HepG2 (cell line): ENCODE measurements around the gene DCTN1. TPM values are rescaled to one million over a fixed set of nuclear protein-coding genes. Genes with fewer than 3 reads are reported as not detected.

ENCODE experiments used
- ASH2L ChIP-seq: fragments of 300-600, 200-600 bp; sonication (generic); IDR thresholded peaks from 2 replicates; pipeline ENCODE4 v1.7.0; 2017; ENCODE audit warnings: low read depth, mild to moderate bottlenecking, moderate library complexity, mixed read lengths, low read length; ENCODE audit not compliant: insufficient read length
- CHD4 ChIP-seq: fragments of 200-600 bp; sonication (generic); IDR thresholded peaks from 2 replicates; pipeline ENCODE4 v1.7.0; 2017; ENCODE audit warnings: mild to moderate bottlenecking, low read length, borderline replicate concordance
- ELF4 ChIP-seq: sonication (generic); formaldehyde crosslinking; IDR thresholded peaks from 2 replicates; pipeline ENCODE4 v1.5.0; 2020; ENCODE audit warnings: missing genetic modification reagents, mild to moderate bottlenecking, moderate library complexity, borderline replicate concordance
- FOXA1 ChIP-seq, 2 experiments: fragments of 450-650 bp in 1 of 2; sonication (generic) in 1 of 2; formaldehyde crosslinking in 1 of 2; IDR thresholded peaks; 2 replicates each; pipeline versions ENCODE4 v1.4.0 to v1.6.1; 2016 to 2020; ENCODE audit warnings: missing genetic modification reagents in 1 of 2
- FOXC1 ChIP-seq: sonication (generic); formaldehyde crosslinking; IDR thresholded peaks from 2 replicates; pipeline ENCODE4 v1.8.0; 2022; ENCODE audit warnings: mild to moderate bottlenecking, missing genetic modification reagents, borderline replicate concordance
- HNRNPK ChIP-seq: fragments of 200-400 bp; formaldehyde crosslinking; IDR thresholded peaks from 2 replicates; pipeline ENCODE4 v1.6.1; 2018; ENCODE audit warnings: low read length, low read depth, moderate library complexity, mild to moderate bottlenecking; ENCODE audit not compliant: poor library complexity, severe bottlenecking
- HOXD1 ChIP-seq: sonication (generic); formaldehyde crosslinking; IDR thresholded peaks from 2 replicates; pipeline ENCODE4 v1.5.0; 2020; ENCODE audit warnings: missing genetic modification reagents
- NCOA2 ChIP-seq: sonication (generic); formaldehyde crosslinking; IDR thresholded peaks from 2 replicates; pipeline ENCODE4 v1.8.0; 2022; ENCODE audit warnings: inconsistent platforms
- SMAD1 ChIP-seq: sonication (generic); formaldehyde crosslinking; IDR thresholded peaks from 2 replicates; pipeline ENCODE4 v1.4.0; 2020; ENCODE audit warnings: missing genetic modification reagents, low read depth, mild to moderate bottlenecking, borderline replicate concordance
- SP5 ChIP-seq: IDR thresholded peaks from 2 replicates; pipeline ENCODE4 v1.6.1; 2016; ENCODE audit warnings: low read depth, borderline replicate concordance
- TGIF2 ChIP-seq: IDR thresholded peaks from 2 replicates; pipeline ENCODE4 v1.6.1; 2016; ENCODE audit warnings: control low read depth, missing compliant biosample characterization
- THAP7 ChIP-seq: sonication (generic); formaldehyde crosslinking; IDR thresholded peaks from 2 replicates; pipeline ENCODE4 v1.8.1; 2023; ENCODE audit warnings: mild to moderate bottlenecking, missing genetic modification reagents
- YY1 ChIP-seq: IDR thresholded peaks from 2 replicates; pipeline ENCODE4 v1.6.1; 2011; ENCODE audit warnings: low read length, low read depth, moderate library complexity, mild to moderate bottlenecking; ENCODE audit not compliant: insufficient read depth, insufficient replicate concordance
- ZBED4 ChIP-seq: sonication (generic); formaldehyde crosslinking; IDR thresholded peaks from 2 replicates; pipeline ENCODE4 v1.4.0; 2020; ENCODE audit warnings: missing genetic modification reagents, borderline replicate concordance
- ZFP36 ChIP-seq: fragments of 150-350 bp; IDR thresholded peaks from 2 replicates; pipeline ENCODE4 v1.6.1; 2018; ENCODE audit warnings: borderline replicate concordance, low read length, low read depth; ENCODE audit not compliant: partially characterized antibody
- ZNF121 ChIP-seq: sonication (generic); formaldehyde crosslinking; IDR thresholded peaks from 2 replicates; pipeline ENCODE4 v1.5.0; 2020; ENCODE audit warnings: mild to moderate bottlenecking, missing genetic modification reagents
- ZNF335 ChIP-seq: sonication (generic); formaldehyde crosslinking; IDR thresholded peaks from 2 replicates; pipeline ENCODE4 v1.4.0; 2020; ENCODE audit warnings: missing genetic modification reagents
- ZNF558 ChIP-seq: sonication (generic); formaldehyde crosslinking; IDR thresholded peaks from 2 replicates; pipeline ENCODE4 v1.9.0; 2022; ENCODE audit warnings: mild to moderate bottlenecking, missing genetic modification reagents, borderline replicate concordance
- ZNF749 ChIP-seq: sonication (generic); formaldehyde crosslinking; IDR thresholded peaks from 2 replicates; pipeline ENCODE4 v1.8.0; 2022; ENCODE audit warnings: mild to moderate bottlenecking, missing genetic modification reagents, moderate library complexity, borderline replicate concordance
- ZNF773 ChIP-seq: sonication (generic); formaldehyde crosslinking; IDR thresholded peaks from 2 replicates; pipeline ENCODE4 v1.4.0; 2020; ENCODE audit warnings: missing genetic modification reagents, borderline replicate concordance
- ZNF879 ChIP-seq: sonication (generic); formaldehyde crosslinking; IDR thresholded peaks from 2 replicates; pipeline ENCODE4 v1.8.1; 2023; ENCODE audit warnings: missing genetic modification reagents
- polyA plus RNA-seq, 8 experiments: library from polyadenylated mRNA; depleted of rRNA in 3 of 8; stranded (reverse) in 7 of 8; unstranded in 1 of 8; fragments of >200 nt; fragmentation: Illumina TruSeq in 4 of 8; extraction: Trizol in 4 of 8; gene quantifications; 2 replicates each; pipeline versions ENCODE4 v1.2.1 to v1.2.3, GENCODE V29; 2011 to 2016; ENCODE audit warnings: low read depth in 4 of 8, missing spikeins in 1 of 8, mixed read lengths in 1 of 8; ENCODE audit not compliant: insufficient read depth in 1 of 8
- total RNA-seq, 5 experiments: library from RNA; depleted of rRNA; stranded (reverse); fragments of >200 nt; fragmentation: Illumina TruSeq; extraction: Trizol; gene quantifications; 2 replicates each; pipeline ENCODE4 v1.2.3, GENCODE V29; 2016; ENCODE audit warnings: low read depth in 1 of 5
- TF ChIP-seq, protein P1 (sequence below): conservative IDR thresholded peaks from 2 replicates; pipeline ENCODE4 v1.6.1; 2018; ENCODE audit warnings: missing genetic modification reagents
- TF ChIP-seq, protein P2 (sequence below): sonication (generic); formaldehyde crosslinking; IDR thresholded peaks from 2 replicates; pipeline ENCODE4 v1.4.0; 2020; ENCODE audit warnings: mild to moderate bottlenecking, missing genetic modification reagents

The DCTN1 gene
- total and polyA plus RNA-seq, 2 of the 13 experiments (the other 11 are each of a cell fraction or from before 2014, with no cell fraction given), result 73.2 to 122 TPM

DNA sequence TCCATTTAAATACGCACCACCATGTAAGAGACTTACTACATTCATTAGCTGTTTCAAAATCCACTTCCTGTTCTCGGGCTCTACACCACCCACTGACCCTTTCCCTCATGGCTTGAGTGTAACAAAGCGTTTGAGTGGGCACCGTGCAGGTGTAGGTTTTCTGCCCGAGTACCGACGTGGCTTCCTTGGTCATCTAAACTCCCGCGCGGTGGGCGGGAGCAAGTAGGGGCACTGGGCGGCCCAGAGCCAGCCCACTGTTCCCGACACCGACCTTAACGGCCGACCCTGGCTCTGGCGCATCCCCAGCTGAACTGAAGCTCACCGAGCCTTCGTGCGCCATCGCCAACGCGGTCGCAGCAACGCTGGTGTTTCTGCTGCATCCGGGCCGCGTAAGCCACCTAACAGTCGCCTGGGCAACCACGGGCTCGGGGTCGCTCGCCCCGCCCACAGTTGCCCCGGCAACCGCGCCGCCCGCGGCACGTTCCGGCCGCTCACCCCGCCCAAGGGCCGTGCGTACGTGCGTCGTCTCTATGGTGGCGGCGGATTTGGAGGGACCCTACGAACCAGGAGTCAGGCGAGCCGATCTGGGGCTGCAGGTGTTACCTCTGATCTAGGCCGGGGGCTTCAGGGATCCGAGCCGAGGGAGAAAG is 41.2 kb upstream of the DCTN1 start, which contains the start of the genes C2orf81 and WDR54 (continued):
- TF ChIP-seq, protein P1, sequence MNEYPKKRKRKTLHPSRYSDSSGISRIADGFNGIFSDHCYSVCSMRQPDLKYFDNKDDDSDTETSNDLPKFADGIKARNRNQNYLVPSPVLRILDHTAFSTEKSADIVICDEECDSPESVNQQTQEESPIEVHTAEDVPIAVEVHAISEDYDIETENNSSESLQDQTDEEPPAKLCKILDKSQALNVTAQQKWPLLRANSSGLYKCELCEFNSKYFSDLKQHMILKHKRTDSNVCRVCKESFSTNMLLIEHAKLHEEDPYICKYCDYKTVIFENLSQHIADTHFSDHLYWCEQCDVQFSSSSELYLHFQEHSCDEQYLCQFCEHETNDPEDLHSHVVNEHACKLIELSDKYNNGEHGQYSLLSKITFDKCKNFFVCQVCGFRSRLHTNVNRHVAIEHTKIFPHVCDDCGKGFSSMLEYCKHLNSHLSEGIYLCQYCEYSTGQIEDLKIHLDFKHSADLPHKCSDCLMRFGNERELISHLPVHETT, result no peak
- TF ChIP-seq HOXD1, result peak; percentile 69; the same call in 1 of the 2 replicates
- no peak for TF ChIP-seq ZNF879
- peak; percentile 80; the same call in 1 of the 2 replicates for TF ChIP-seq SP5 (CRISPR knock-in tag)
- TF ChIP-seq, protein P2, sequence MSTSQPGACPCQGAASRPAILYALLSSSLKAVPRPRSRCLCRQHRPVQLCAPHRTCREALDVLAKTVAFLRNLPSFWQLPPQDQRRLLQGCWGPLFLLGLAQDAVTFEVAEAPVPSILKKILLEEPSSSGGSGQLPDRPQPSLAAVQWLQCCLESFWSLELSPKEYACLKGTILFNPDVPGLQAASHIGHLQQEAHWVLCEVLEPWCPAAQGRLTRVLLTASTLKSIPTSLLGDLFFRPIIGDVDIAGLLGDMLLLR (CRISPR knock-in tag), result peak; percentile 93
- peak; percentile 81; the same call in 1 of the 2 replicates for TF ChIP-seq FOXC1 (CRISPR knock-in tag)
- TF ChIP-seq ELF4 (CRISPR knock-in tag), result no peak
- TF ChIP-seq ZNF335 (CRISPR knock-in tag), result peak; percentile 74; the same call in 1 of the 2 replicates
- TF ChIP-seq HNRNPK, result no peak
- TF ChIP-seq ZFP36, result no peak
- TF ChIP-seq ZBED4 (CRISPR knock-in tag), result 0 out of 2 replicates have a peak, but pooled peaks have one; percentile 20
- TF ChIP-seq ZNF121 (CRISPR knock-in tag), result no peak
- TF ChIP-seq NCOA2 (CRISPR knock-in tag), result no peak
- TF ChIP-seq FOXA1 (IDR thresholded peaks at IDR 0.05), result no peak
- no peak for TF ChIP-seq FOXA1 (CRISPR knock-in tag; IDR thresholded peaks at IDR 0.05)
- TF ChIP-seq CHD4, result no peak
- TF ChIP-seq YY1, result peak; percentile 70
- TF ChIP-seq ZNF773 (CRISPR knock-in tag), result no peak
- TF ChIP-seq ZNF558 (CRISPR knock-in tag), result no peak
- TF ChIP-seq SMAD1 (CRISPR knock-in tag), result 0 out of 2 replicates have a peak, but pooled peaks have one; percentile 84
- TF ChIP-seq ASH2L, result peak; percentile 39
- TF ChIP-seq ZNF749 (CRISPR knock-in tag), result no peak
- TF ChIP-seq THAP7 (CRISPR knock-in tag), result no peak
- 0 out of 2 replicates have a peak, but pooled peaks have one; percentile 38 for TF ChIP-seq TGIF2 (CRISPR knock-in tag)
